Caco-2 (cell line): ENCODE results near the gene MLEC. TPM values are rescaled to one million over a fixed set of nuclear protein-coding genes. Genes with fewer than 3 reads are reported as not detected.

Experiments
- BruUV-seq: library from RNA; stranded (reverse); fragments of 400-500 nt; replicated peaks from 2 replicates; lab custom pipeline; 2021; lab: Mats Ljungman, UMichigan
- CTCF ChIA-PET: fragments of 300-600 bp; sonication (Branson Sonifier 250); formaldehyde crosslinking; loops from one replicate; lab custom pipeline; 2022; ENCODE audit warnings: antibody characterized with exemption; lab: Charles Lee
- POLR2A ChIA-PET: fragments of 300-600 bp; sonication (Branson Sonifier 250); formaldehyde crosslinking; loops from one replicate; lab custom pipeline; 2022; ENCODE audit warnings: antibody characterized with exemption; lab: Charles Lee
- DNase-seq, 2 experiments: peaks; one replicate each; pipeline versions ENCODE4 v3.0.0 to v3.0.0-alpha.2; 2020 to 2022
- H3K27me3 ChIP-seq: replicated peaks from 2 replicates; pipeline ENCODE4 v1.6.0; 2011; ENCODE audit warnings: low read length; ENCODE audit not compliant: control insufficient read depth, insufficient read depth
- H3K36me3 ChIP-seq: 2 replicates; pipeline ENCODE4 v1.5.1; 2011; ENCODE audit warnings: low read length; ENCODE audit not compliant: control insufficient read depth, insufficient read depth
- H3K4me1 ChIP-seq: fragments of 250-450 bp; sonication (Bioruptor Pico); 2 replicates; pipeline ENCODE4 v1.5.1; 2020; ENCODE audit warnings: mild to moderate bottlenecking
- H3K4me3 ChIP-seq: 2 replicates; pipeline ENCODE4 v1.5.1; 2011; ENCODE audit warnings: low read depth, mild to moderate bottlenecking, control low read depth, low read length
- H3K9me3 ChIP-seq: fragments of 250-450 bp; sonication (Bioruptor Pico); 2 replicates; pipeline ENCODE4 v1.5.1; 2020; ENCODE audit warnings: mild to moderate bottlenecking, moderate library complexity
- H3K27ac Mint-ChIP-seq: one replicate; pipeline ENCODE4 v1.8.0; 2022; ENCODE audit warnings: mixed read lengths; ENCODE audit not compliant: unreplicated experiment
- H3K27me3 Mint-ChIP-seq: one replicate; pipeline ENCODE4 v1.8.0; 2022; ENCODE audit warnings: mixed read lengths; ENCODE audit not compliant: insufficient read depth, unreplicated experiment
- H3K36me3 Mint-ChIP-seq: one replicate; pipeline ENCODE4 v1.8.0; 2022; ENCODE audit warnings: mild to moderate bottlenecking, mixed read lengths; ENCODE audit not compliant: insufficient read depth, unreplicated experiment
- H3K4me1 Mint-ChIP-seq: one replicate; pipeline ENCODE4 v1.8.0; 2022; ENCODE audit warnings: low read depth, mixed read lengths; ENCODE audit not compliant: unreplicated experiment
- H3K4me3 Mint-ChIP-seq: one replicate; pipeline ENCODE4 v1.8.0; 2022; ENCODE audit warnings: mild to moderate bottlenecking, moderate library complexity, mixed read lengths; ENCODE audit not compliant: unreplicated experiment
- H3K9me3 Mint-ChIP-seq: one replicate; pipeline ENCODE4 v1.8.0; 2022; ENCODE audit warnings: mixed read lengths; ENCODE audit not compliant: unreplicated experiment
- intact Hi-C: fragments of 100-400 bp; cut with micrococcal nuclease; formaldehyde crosslinking; loops from one replicate; pipeline ENCODE4 v1.10.0; 2022; ENCODE audit not compliant: unreplicated experiment
- total RNA-seq: library from RNA; stranded (reverse); gene quantifications from 2 replicates; pipeline ENCODE4 v1.2.3, GENCODE V29; 2022
- TF ChIP-seq, protein P1 (sequence below), 2 experiments: fragments of 200-600 bp in 1 of 2; IDR thresholded peaks; 1 replicate in 1 of 2; 2 replicates in 1 of 2; pipeline versions ENCODE4 v1.5.1 to v1.8.0; 2011 to 2022; ENCODE audit warnings: antibody characterized with exemption in 1 of 2, control low read depth in 1 of 2, inconsistent platforms in 1 of 2, low read depth in 1 of 2, low read length in 1 of 2, mild to moderate bottlenecking in 1 of 2, moderate library complexity in 1 of 2; ENCODE audit not compliant: insufficient read depth in 1 of 2, severe bottlenecking in 1 of 2, unreplicated experiment in 1 of 2

The MLEC gene
- total RNA-seq, 1 experiment from 2014 or later, result 150 TPM

GRCh38 chr12:120737557-120738251 lies 50.8 kb downstream of the MLEC start:
- no peaks in the 10 kb centered on the region for H3K27me3 ChIP-seq
- Mint-ChIP-seq H3K4me3 (no peak overlapping the region), H3K36me3 (peaks cover 6% of the 10 kb centered on the region), H3K9me3 (no peaks in the 10 kb centered on the region), H3K27me3 (no peaks in the 10 kb centered on the region), H3K27ac (no peak overlapping the region), H3K4me1 (no peaks in the 10 kb centered on the region)
- ChIA-PET POLR2A (no interaction called here), CTCF (no interaction called here)
- no peak overlapping the region for H3K4me3 ChIP-seq
- intact Hi-C loops, result no loop called here
- H3K36me3 ChIP-seq, result no peaks in the 10 kb centered on the region
- no peaks in the 10 kb centered on the region for H3K9me3 ChIP-seq
- no peaks in the 10 kb centered on the region for H3K4me1 ChIP-seq
- TF ChIP-seq, protein P1, sequence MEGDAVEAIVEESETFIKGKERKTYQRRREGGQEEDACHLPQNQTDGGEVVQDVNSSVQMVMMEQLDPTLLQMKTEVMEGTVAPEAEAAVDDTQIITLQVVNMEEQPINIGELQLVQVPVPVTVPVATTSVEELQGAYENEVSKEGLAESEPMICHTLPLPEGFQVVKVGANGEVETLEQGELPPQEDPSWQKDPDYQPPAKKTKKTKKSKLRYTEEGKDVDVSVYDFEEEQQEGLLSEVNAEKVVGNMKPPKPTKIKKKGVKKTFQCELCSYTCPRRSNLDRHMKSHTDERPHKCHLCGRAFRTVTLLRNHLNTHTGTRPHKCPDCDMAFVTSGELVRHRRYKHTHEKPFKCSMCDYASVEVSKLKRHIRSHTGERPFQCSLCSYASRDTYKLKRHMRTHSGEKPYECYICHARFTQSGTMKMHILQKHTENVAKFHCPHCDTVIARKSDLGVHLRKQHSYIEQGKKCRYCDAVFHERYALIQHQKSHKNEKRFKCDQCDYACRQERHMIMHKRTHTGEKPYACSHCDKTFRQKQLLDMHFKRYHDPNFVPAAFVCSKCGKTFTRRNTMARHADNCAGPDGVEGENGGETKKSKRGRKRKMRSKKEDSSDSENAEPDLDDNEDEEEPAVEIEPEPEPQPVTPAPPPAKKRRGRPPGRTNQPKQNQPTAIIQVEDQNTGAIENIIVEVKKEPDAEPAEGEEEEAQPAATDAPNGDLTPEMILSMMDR (IDR thresholded peaks at IDR 0.05; ENCODE audit: insufficient read depth in 1 of 2, low read depth in 1 of 2, low read length in 1 of 2, severe bottlenecking in 1 of 2, unreplicated experiment in 1 of 2), result no peak
- no peak for DNase-seq
- BruUV-seq, result no TSS peak

DNA sequence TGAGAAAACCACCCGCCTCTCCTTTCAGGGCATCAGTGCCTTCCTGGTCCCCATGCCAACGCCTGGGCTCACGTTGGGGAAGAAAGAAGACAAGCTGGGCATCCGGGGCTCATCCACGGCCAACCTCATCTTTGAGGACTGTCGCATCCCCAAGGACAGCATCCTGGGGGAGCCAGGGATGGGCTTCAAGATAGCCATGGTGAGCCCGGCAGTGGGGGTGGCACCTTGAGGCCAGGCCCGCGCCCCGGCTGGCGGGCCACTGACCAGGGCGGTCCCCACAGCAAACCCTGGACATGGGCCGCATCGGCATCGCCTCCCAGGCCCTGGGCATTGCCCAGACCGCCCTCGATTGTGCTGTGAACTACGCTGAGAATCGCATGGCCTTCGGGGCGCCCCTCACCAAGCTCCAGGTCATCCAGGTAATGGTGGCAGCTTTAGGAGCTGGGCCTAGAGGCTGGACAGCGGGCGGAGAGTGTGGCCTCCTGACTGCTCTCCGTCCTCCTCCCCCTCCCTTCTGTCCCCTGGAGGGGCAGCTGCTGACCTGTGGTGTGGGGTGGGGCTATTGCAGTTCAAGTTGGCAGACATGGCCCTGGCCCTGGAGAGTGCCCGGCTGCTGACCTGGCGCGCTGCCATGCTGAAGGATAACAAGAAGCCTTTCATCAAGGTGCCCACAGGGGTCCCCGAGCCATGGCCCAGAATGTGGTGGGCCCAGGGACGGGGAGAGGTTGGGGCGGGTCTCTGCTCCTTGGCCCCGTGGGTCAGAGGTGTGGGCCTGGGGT lies 51.5 kb downstream of the MLEC start:
- intact Hi-C loops, result no loop called here
- CTCF ChIA-PET, result no interaction called here
- H3K4me1 ChIP-seq, result no peaks in the 10 kb centered on the region
- Mint-ChIP-seq H3K36me3 (peaks cover 6% of the 10 kb centered on the region), H3K27me3 (no peaks in the 10 kb centered on the region), H3K4me1 (no peaks in the 10 kb centered on the region), H3K4me3 (no peak overlapping the region), H3K27ac (no peak overlapping the region), H3K9me3 (no peaks in the 10 kb centered on the region)
- H3K36me3 ChIP-seq, result no peaks in the 10 kb centered on the region
- no peak for DNase-seq
- POLR2A ChIA-PET, result no interaction called here
- no peaks in the 10 kb centered on the region for H3K9me3 ChIP-seq
- no peaks in the 10 kb centered on the region for H3K27me3 ChIP-seq
- no peak overlapping the region for H3K4me3 ChIP-seq
- BruUV-seq, result no TSS peak
- TF ChIP-seq, protein P1 (IDR thresholded peaks at IDR 0.05; ENCODE audit: insufficient read depth in 1 of 2, low read depth in 1 of 2, low read length in 1 of 2, severe bottlenecking in 1 of 2, unreplicated experiment in 1 of 2), result no peak

DNA sequence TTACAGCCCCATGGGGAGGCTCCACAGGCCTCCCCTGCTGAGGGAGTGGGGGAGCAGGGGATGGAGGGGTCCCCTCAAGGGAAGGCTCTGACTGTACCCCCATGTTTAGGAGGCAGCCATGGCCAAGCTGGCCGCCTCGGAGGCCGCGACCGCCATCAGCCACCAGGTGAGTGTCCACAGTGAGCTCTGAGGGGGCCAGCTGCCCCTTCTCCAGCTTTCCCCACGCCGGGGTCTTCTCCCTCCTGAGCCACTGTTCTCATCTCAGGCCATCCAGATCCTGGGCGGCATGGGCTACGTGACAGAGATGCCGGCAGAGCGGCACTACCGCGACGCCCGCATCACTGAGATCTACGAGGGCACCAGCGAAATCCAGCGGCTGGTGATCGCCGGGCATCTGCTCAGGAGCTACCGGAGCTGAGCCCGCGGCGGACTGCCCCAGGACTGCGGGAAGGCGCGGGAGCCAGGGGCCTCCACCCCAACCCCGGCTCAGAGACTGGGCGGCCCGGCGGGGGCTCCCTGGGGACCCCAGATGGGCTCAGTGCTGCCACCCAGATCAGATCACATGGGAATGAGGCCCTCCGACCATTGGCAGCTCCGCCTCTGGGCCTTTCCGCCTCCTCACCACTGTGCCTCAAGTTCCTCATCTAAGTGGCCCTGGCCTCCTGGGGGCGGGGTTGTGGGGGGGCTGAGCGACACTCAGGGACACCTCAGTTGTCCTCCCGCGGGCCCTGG lies 52.2 kb downstream of the MLEC start:
- TF ChIP-seq, protein P1 (IDR thresholded peaks at IDR 0.05; ENCODE audit: insufficient read depth in 1 of 2, low read depth in 1 of 2, low read length in 1 of 2, severe bottlenecking in 1 of 2, unreplicated experiment in 1 of 2), result no peak
- DNase-seq, result no peak
- Mint-ChIP-seq H3K27ac (no peak overlapping the region), H3K9me3 (no peaks in the 10 kb centered on the region), H3K4me1 (no peaks in the 10 kb centered on the region), H3K36me3 (peaks cover 6% of the 10 kb centered on the region), H3K27me3 (no peaks in the 10 kb centered on the region), H3K4me3 (no peak overlapping the region)
- Histone ChIP-seq H3K4me1 (no peaks in the 10 kb centered on the region), H3K9me3 (no peaks in the 10 kb centered on the region), H3K27me3 (no peaks in the 10 kb centered on the region), H3K36me3 (no peaks in the 10 kb centered on the region), H3K4me3 (no peak overlapping the region)
- ChIA-PET CTCF (no interaction called here), POLR2A (no interaction called here)
- BruUV-seq, result no TSS peak
- intact Hi-C loops, result no loop called here
